Upper lobe of left lung (tissue), 6 donors: Measurements from ENCODE around the gene GLI3. TPM values are rescaled to one million over a fixed set of nuclear protein-coding genes. Genes with fewer than 3 reads are reported as not detected.

Source experiments
- ATAC-seq, 2 donors: fragments of 200-7000 bp; cut with Tn5 transposase; one replicate each; pipeline ENCODE4 v1.9.1; 2022; ENCODE audit warnings: mild to moderate bottlenecking in 2 of 2, moderate library complexity in 2 of 2; ENCODE audit not compliant: low FRiP score in 2 of 2
- DNase-seq, 2 donors: peaks; one replicate each; pipeline ENCODE4 v3.0.0-alpha.2; 2019 to 2020
- H3K27ac ChIP-seq, 4 donors: fragments of 200-600 bp; sonication (generic); one replicate each; pipeline ENCODE4 v1.5.1; 2016 to 2019
- H3K27me3 ChIP-seq, 4 donors: fragments of 200-600 bp; sonication (generic); one replicate each; pipeline ENCODE4 v1.5.1; 2017 to 2019
- H3K36me3 ChIP-seq, 4 donors: fragments of 200-600 bp; sonication (generic); one replicate each; pipeline ENCODE4 v1.5.1; 2016 to 2019
- H3K4me1 ChIP-seq, 4 donors: fragments of 200-600 bp; sonication (generic); one replicate each; pipeline ENCODE4 v1.5.1; 2018 to 2019
- H3K4me3 ChIP-seq, 4 donors: fragments of 200-600 bp; sonication (generic); one replicate each; pipeline ENCODE4 v1.5.1; 2017 to 2019; ENCODE audit warnings: mild to moderate bottlenecking in 2 of 4, moderate library complexity in 1 of 4
- H3K9me3 ChIP-seq, 4 donors: fragments of 200-600 bp; sonication (generic); one replicate each; pipeline ENCODE4 v1.5.1; 2018 to 2019
- CTCF ChIP-seq, 6 experiments: fragments of 450-650 bp in 4 of 6; fragments of 200-600 bp in 2 of 6; sonication (generic) in 2 of 6; IDR thresholded peaks; one replicate each; pipeline ENCODE4 v1.5.1; 2016 to 2019; ENCODE audit warnings: antibody characterized with exemption in 6 of 6
- EP300 ChIP-seq, 4 donors: sonication (generic); formaldehyde crosslinking; IDR thresholded peaks; one replicate each; pipeline ENCODE4 v1.5.1; 2017; ENCODE audit warnings: antibody characterized with exemption in 4 of 4, control low read depth in 2 of 4
- POLR2A ChIP-seq, 4 donors: fragments of 450-650 bp; IDR thresholded peaks; one replicate each; pipeline ENCODE4 v1.5.1; 2016 to 2017; ENCODE audit warnings: antibody characterized with exemption in 4 of 4, mild to moderate bottlenecking in 2 of 4
- POLR2AphosphoS5 ChIP-seq, 2 donors: sonication (generic); formaldehyde crosslinking; IDR thresholded peaks; one replicate each; pipeline ENCODE4 v1.5.1; 2017; ENCODE audit warnings: antibody characterized with exemption in 2 of 2
- WGBS, 2 donors: methylation state at CpG; one replicate each; pipeline ENCODE4 v1.1.5; 2017 to 2018; 5-methylcytosine and 5-hydroxymethylcytosine counted together
- total RNA-seq, 6 donors: library from RNA; depleted of rRNA in 4 of 6; stranded (reverse); fragments of >200 nt in 4 of 6; gene quantifications; one replicate each; pipeline versions ENCODE4 v1.1.0 to v1.2.1, GENCODE V29; 2016 to 2021
- donor health status: DM: no; HTN: no; CAD: no; lungs with moderate emphysema.
- donor health status: DM: no; HTN: yes; CAD: no; lungs with severe emphysema.

The GLI3 gene
- total RNA-seq, 6 donors from 2014 or later: 5.2 to 19.4 (median 14.9) TPM

GRCh38 chr7:42235741-42236161 is 1.3 kb downstream of the GLI3 start:
- DNase-seq (peak in 1 of 2 donors; percentile 35), ATAC-seq (no peak)
- Histone ChIP-seq H3K27me3 (peaks cover 0 to 3% (median 0%) of the 10 kb centered on the region in 4 donors), H3K4me1 (peaks cover 7 to 33% (median 30%) of the 10 kb centered on the region in 4 donors), H3K4me3 (peak overlapping the region; percentile 63 to 90 (median 73)), H3K9me3 (no peaks in the 10 kb centered on the region), H3K27ac (peak overlapping the region; percentile 83 to 88 (median 87)), H3K36me3 (no peaks in the 10 kb centered on the region)
- WGBS, 2 donors: 6 to 8% methylated on average over 14 to 15 of the region's 15 CpGs
- TF ChIP-seq POLR2AphosphoS5 (IDR thresholded peaks at IDR 0.05) (no peak), CTCF (IDR thresholded peaks at IDR 0.05) (no peak), POLR2A (IDR thresholded peaks at IDR 0.05) (no peak), EP300 (IDR thresholded peaks at IDR 0.05) (no peak)

GRCh38 chr7:42234736-42235135 is 2.3 kb downstream of the GLI3 start:
- peaks cover 7 to 33% (median 30%) of the 10 kb centered on the region in 4 donors for H3K4me1 ChIP-seq
- peak overlapping the region in 1 of 4 donors; percentile 90 for H3K4me3 ChIP-seq
- DNase-seq (no peak), ATAC-seq (no peak)
- 33 to 37% methylated on average over 3 of the region's 3 CpGs for WGBS, 2 donors
- H3K27me3 ChIP-seq: peaks cover 0 to 3% (median 0%) of the 10 kb centered on the region in 4 donors
- H3K9me3 ChIP-seq: no peaks in the 10 kb centered on the region
- TF ChIP-seq EP300 (IDR thresholded peaks at IDR 0.05) (no peak), CTCF (IDR thresholded peaks at IDR 0.05) (no peak), POLR2A (IDR thresholded peaks at IDR 0.05) (no peak)
- no peak overlapping the region for H3K27ac ChIP-seq
- no peaks in the 10 kb centered on the region for H3K36me3 ChIP-seq

- Histone ChIP-seq H3K9me3 (no peaks in the 10 kb centered on the region), H3K27ac (no peak overlapping the region), H3K27me3 (peaks cover 0 to 3% (median 0%) of the 10 kb centered on the region in 4 donors), H3K4me3 (no peak overlapping the region), H3K36me3 (no peaks in the 10 kb centered on the region), H3K4me1 (peaks cover 7 to 33% (median 29%) of the 10 kb centered on the region in 4 donors)
- WGBS, 2 donors: 62 to 67% methylated on average over 3 of the region's 3 CpGs
- DNase-seq (no peak), ATAC-seq (no peak)
- no peak for TF ChIP-seq POLR2A (IDR thresholded peaks at IDR 0.05)
- no peak for TF ChIP-seq CTCF (IDR thresholded peaks at IDR 0.05)
- TF ChIP-seq POLR2AphosphoS5 (IDR thresholded peaks at IDR 0.05): no peak
- no peak for TF ChIP-seq EP300 (IDR thresholded peaks at IDR 0.05)
Observed at GRCh38 chr7:42233695-42234331, 3.2 kb downstream of the GLI3 start.

GRCh38 chr7:42233171-42233570 is 3.8 kb downstream of the GLI3 start:
- DNase-seq: no peak
- no peak for TF ChIP-seq EP300 (IDR thresholded peaks at IDR 0.05)
- no peak for TF ChIP-seq CTCF (IDR thresholded peaks at IDR 0.05)
- no peak for TF ChIP-seq POLR2AphosphoS5 (IDR thresholded peaks at IDR 0.05)
- TF ChIP-seq POLR2A (IDR thresholded peaks at IDR 0.05): no peak
- peaks cover 0 to 6% (median 0%) of the 10 kb centered on the region in 4 donors for H3K27me3 ChIP-seq
- no peak overlapping the region for H3K27ac ChIP-seq
- no peaks in the 10 kb centered on the region for H3K36me3 ChIP-seq
- peaks cover 9 to 36% (median 25%) of the 10 kb centered on the region in 4 donors for H3K4me1 ChIP-seq
- no peaks in the 10 kb centered on the region for H3K9me3 ChIP-seq
- no peak for ATAC-seq
- WGBS, 2 donors: 74 to 88% methylated on average over 2 of the region's 2 CpGs
- H3K4me3 ChIP-seq: no peak overlapping the region

GRCh38 chr7:42232275-42232674 is 4.7 kb downstream of the GLI3 start:
- no peaks in the 10 kb centered on the region for H3K36me3 ChIP-seq
- H3K4me1 ChIP-seq: peaks cover 15 to 42% (median 23%) of the 10 kb centered on the region in 4 donors
- no peak for DNase-seq
- no peak overlapping the region for H3K4me3 ChIP-seq
- peaks cover 0 to 10% (median 0%) of the 10 kb centered on the region in 4 donors for H3K27me3 ChIP-seq
- WGBS, 2 donors: 71% methylated on average over 4 of the region's 4 CpGs
- no peak overlapping the region for H3K27ac ChIP-seq
- TF ChIP-seq EP300 (IDR thresholded peaks at IDR 0.05): no peak
- ATAC-seq: peak in 1 of 2 donors; percentile 23
- H3K9me3 ChIP-seq: no peaks in the 10 kb centered on the region
